HG02642 (cell line): ENCODE measurements around the gene APOL6.
"Not testable (repeated sequence)": the region's sequence is repeated elsewhere in the genome, so short reads cannot be mapped to it uniquely, and the experiment has no call there.

Experiments used
- ATAC-seq: cut with Tn5 transposase; IDR thresholded peaks from one replicate; pipeline ENCODE4 v1.9.1; 2021; ENCODE audit warnings: mild to moderate bottlenecking; ENCODE audit not compliant: unreplicated experiment, poor library complexity

APOL6 gene

DNA sequence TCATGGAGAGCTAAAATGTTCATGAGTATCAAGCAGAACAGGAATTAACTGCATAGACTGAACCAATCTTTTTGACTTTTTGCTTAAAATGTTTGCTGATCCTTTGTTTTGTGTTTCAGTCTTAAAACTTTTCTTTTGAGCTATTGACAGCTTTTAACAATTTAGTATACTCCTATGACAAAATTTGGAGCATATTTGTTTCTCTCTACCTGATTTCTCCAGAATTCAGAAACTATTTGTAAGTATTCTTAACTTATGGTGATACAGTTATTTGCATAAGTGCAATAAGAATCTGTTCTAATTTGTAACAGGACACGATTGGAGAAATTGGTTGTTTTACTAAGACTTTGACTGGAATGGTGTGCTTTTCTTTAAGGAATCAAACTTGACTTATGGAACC is 18.5 kb downstream of the APOL6 start:
- ATAC-seq, result not testable (repeated sequence)

DNA sequence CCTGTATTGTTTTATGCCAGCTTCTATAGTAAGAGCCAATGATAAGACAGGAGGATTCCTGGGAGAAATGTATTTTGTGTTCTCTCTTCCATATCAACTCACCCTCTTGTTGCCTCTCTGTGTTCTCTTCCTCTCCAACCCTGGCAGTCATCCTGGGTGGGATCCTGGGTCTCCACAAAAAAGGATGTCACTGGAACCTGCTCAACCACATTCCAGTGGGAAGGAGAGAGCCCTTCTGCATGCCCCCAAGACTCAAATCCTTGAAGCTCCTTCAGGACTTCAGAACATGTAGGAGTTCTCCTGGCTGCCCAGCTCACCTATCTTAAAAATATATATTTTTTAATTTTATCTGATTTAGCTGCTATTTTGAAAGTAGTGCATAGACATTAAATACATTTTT is 26.1 kb downstream of the APOL6 start:
- no peak for ATAC-seq

DNA sequence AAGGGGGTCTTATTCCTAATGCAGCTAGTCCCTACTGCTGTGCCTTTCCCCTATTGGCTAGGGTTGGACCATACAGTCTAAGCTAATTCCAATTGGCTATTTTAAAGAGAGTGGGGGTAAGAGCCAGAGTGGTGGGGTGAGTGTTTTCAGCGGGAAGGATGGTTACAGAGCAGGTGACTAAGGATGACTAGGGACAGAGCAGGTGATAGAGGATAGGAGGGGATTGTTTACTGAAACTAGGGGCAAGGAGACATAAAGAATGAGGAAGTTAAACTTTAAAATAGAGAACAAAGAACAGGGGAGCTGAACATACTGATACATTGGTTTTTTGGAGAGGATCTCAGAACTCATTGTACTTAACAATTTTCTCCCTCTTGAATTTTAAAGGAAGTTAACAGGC is 27.8 kb downstream of the APOL6 start:
- ATAC-seq, result not testable (repeated sequence)

DNA sequence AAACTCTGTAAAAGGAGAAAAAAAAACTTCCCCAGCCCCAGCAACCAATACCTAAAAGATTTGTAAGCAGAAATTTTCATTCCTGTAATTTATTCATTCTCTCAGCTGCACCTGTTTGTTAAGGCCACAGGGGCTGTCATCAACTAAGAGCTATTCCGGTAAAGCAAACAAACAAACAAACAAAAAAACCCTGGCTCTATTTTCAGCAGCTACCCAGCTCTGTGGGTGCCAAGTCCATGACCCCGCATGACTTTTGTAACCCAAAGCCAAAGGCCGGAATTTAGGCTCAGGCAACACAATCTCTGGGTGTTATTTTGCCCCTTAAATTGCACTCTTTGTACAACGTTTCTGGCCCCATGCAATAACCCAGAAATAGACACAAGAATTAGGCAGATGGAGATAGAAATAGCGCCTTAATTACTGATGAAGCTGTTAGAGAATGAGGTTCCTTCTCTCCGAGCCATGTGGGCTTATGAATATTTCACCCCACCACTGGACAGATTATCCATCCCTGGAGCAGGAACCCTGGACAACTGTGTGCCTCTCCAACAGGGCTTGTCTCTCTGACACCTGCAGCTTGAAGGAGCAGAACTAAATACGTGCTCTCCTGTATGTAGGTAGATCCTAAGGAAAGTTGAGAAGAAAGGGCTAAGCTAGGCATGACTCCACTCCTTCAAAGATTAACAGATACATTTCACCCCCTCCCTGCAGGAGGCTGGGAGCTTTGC is 29.4 kb downstream of the APOL6 start:
- ATAC-seq, result no peak

DNA sequence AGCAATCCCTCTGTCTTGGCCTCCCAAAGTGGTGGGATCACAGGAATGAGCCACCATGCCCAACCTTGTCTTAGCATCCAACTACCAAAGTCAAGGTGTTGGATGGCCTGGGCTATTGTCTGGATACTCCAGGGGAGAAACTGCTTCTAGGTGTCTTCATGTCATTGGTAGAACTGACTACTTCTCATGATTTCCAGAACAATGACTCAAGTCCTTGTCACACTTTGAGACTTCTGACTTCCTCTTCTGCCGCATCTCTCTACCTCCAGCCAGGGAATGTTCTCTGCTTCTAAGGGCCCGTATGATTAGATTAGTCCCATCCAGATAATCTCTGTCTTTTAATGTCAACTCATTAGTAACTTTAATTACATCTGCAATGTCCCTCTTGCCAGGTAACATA is 30.6 kb downstream of the APOL6 start:
- ATAC-seq, result no peak

DNA sequence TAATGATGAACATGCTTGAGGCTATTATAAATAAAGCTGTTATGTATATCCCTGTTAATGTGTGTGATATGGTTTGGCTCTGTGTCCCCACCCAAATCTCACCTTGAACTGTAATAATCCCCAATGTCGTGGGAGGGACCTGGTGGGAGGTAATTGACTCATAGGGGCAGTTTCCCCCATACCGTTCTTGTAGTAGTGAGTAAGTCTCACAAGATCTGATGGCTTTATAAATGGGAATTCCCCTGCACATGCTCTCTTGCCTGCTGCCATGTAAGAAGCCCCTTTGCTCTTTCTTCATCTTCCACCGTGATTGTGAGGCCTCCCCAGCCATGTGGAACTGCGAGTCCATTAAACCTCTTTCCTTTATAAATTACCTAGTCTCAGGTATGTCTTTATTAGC is 31.2 kb downstream of the APOL6 start:
- ATAC-seq, result not testable (repeated sequence)

DNA sequence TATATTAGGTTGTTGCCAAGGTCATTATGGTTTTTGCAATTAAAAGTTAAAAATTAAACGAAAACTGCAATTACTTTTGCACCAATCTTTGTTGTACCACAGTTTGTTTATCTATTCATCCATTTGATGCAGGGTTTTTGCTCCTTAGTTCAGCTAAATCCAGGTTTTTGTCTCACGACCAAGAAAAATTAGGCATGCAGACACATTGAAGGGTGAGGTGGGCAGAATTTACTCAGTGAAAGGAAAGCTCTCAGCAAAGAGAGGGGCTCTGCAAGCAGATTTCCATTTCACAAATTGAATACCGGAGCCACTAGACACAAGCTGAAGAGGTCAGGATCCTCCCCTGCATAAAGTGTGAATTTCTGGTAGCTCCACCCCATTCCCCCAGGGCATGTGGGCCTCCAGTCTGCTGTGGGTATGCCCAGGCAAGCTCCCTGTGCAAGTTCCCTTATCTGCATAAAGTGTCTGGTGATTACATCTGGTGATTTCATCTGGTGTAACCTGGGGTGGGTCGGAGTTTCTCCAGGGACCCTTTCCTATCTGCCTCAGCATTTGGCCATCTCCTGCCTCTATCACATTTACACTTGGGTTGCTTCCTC is 33.3 kb downstream of the APOL6 start:
- no peak for ATAC-seq

DNA sequence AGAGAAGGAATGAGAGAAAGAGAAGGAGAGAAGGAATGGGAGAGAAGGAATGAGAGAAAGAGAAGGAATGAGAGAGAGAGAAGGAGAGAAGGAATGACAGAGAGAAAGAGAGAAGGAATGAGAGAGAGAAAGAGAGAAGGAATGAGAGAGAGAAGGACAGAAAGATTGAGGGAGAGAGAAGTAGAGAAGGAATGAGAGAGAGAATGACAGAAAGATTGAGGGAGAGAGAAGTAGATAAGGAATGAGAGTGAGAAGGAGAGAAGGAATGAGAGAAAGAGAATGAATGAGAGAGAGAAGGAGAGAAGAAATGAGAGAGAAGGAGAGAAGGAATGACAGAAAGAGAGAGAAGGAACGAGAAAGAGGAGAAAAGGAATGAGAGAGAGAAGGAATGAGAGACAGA is 35.3 kb downstream of the APOL6 start:
- ATAC-seq, result no peak

DNA sequence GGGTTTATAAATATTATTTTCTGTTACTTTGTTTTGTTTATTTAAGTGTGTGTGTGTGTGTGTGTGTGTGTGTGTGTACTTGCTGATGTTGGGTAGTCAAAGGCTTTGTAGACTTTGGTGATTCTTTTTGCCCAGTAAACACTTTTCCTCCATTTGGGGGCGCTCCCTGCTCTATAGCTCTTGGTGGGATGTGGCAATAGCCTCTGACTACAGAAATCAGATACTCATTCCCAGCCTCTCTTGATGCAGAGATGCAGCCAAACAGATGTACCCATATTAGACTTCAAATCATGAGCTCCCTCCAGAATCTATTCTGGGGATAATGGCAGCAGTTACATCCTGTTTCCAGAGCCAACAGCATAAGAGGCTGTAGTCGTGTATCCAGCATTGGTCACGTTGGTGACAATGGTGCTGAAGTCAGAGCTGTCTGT is 36.0 kb downstream of the APOL6 start:
- no peak for ATAC-seq

DNA sequence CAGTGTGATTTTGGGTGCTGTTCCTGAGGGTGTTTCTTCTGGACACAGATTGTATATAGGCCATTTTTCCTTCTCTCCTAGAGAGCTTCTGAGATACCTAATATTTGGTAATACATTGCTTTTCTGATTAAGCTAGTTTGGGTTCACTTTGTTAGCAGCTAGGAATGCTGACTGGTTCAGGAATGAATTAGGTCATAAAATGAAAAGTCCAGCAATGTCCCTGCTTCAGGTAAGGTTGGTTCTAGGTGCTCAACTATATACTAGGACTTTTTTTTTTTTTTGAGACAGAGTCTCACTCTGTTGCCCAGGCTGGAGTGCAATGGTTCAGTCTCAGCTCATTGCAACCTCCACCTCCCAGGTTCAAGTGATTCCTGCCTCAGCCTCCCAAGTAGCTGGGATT is 36.5 kb downstream of the APOL6 start:
- no peak for ATAC-seq

DNA sequence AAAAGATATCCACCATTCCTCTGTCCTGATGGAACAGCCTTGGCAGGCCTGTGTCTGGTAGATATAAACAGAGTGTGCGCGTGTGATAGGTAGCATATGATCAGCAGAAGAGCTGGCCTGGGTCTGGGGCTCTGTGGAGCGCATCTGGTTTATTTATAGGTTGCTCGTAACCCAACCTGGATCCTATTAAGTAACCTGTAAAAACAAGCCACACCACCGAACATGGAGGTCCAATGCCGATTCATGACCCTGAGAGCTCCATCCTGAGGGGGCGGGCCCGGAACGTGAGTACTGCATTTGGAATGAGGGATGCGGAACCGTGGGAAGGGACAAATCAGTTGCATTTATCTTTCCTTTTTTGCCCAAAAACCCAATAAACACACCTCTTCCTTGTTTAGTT is 37.5 kb downstream of the APOL6 start:
- no peak for ATAC-seq

DNA sequence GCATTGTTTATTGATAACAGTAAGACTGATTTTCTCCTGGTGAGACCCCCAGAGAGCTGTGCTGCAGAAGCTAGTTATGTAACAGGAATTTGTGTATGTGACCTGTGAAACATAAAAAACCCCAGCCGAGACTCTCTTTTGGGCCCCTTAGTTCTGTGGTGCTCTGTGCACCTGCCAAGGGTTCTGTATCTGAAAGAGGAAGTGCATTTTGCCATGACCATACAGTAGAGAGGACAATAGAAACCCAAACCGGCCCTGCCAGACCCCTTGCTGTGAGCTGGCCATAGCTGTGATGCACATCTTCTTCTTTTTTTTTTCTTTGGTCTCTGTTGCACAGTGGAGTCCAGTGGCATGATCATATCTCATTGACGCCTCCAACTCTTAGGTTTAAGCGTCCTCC is 38.1 kb downstream of the APOL6 start:
- ATAC-seq, result no peak

DNA sequence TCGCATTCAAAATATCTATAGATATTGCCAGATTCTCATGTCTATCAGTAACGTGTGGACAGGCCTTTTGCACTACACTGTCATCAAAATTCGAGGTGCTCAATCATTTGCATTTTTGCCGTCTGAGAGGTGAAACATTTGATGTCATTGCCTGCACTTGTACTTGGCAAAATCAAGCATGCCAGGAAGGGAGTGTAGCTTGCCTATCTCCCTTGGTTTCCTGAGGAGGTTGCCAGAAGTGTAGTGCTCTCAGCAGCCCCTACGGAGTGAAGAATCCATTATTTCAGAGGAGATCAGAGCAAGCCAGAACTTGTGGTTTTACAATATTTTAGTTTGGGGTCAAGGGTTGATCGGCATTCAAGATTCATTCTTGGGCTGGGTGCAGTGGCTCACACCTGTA is 39.2 kb downstream of the APOL6 start:
- ATAC-seq, result no peak

DNA sequence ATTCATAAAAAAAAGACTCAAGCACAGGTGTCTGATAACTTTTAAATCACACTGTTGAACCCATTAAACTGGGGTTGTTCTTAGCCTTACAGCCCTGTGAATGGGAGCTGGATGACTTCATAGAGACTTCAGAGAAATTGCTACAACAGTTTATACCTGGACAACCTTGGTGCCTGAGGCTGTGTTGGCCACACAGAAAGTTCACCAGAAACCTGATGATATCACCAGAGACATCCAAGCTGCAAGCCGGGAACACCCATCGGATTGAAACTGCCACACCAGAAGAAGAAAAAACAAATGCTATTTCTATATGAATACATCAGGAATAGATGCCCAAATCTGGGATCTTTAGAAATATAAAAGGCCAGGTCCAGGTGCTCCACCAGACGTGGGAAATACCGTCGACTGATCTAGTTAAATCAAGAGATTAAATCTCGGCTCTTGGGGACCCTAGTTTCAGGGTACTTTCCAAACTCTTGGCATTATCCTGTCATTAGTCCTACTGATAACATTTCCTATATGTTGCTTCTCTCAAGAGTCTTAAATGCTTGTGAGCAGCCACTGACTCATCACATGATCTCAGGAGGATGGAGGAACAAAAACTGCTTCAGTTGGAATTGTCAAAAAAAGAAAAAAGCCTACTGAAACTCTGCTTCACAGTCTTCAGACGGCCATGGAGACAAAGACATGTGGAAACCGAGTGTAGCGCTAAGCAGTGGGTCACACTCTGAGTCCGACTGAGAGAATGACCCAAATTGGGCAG is 40.8 kb downstream of the APOL6 start:
- no peak for ATAC-seq

DNA sequence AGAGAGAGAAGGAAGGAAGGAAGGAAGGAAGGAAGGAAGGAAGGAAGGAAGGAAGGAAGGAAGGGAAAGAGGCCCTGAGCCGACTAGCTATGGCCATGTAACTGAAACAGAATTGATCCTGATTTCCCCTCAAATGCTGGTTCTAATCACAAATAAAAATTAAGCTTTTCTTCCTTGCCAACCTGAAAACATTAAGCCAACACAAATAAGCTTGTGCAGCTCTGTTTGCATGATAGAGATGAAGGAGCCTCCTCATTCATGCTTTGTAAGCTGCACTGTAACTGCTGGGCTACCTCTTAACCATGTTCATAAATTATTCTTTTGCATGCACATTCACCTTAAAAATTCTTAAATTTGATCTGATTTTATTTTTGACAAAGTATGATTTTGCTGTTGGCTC is 41.8 kb downstream of the APOL6 start:
- no peak for ATAC-seq

DNA sequence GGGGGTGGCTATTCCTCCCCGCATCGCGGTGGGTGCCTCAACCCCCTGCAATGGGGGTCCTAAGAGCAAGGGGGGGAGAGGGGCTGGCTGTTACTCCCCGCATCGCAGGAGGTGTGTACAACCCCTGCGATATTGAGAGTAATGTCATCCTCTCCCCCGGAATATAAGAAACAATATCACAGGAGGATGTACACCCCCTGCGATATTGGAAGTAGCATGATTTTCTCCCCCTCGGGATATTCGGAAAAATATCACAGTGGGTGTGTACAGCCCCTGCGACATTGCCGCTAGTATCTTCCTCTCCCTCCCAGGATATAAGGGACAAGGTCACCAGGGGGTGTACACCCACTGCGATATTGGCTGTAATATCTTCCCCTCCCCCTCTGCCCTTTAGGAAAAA is 47.0 kb downstream of the APOL6 start:
- no peak for ATAC-seq

DNA sequence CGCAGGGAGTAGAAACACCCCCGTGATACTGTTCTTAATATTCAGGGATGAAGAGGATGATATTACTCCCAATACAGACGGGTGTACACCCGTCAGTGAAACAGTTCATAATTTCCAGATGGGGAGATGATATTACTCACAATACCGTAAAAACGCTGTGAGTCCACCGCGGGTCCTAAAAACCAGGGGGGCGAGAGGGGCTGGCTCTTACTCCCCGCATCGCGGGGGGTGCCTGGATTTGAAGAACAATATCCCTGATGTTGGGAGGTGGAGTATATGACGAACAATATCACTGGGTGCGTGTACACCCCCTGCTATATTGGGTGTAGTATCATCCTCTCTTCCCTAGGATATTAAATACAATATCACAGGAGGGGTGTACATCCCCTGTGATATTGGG is 48.9 kb downstream of the APOL6 start:
- ATAC-seq, result no peak

DNA sequence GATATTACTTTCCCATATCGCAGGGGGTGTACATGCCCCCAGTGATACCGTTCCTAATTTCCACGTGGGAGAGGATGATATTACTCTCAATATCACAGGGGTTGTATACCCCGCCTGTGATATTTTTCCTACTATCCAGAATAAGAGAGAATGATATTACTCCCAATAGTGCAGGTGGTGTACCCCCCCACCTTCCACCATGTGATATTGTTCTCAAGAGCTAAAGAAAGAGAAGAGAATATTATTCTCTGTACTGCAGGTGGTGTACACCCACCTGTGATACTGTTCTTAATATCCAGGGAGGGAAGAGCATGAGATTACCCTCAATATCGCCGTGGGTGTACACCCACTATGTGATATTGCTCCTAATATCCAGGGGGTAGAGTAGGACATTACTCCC is 51.6 kb downstream of the APOL6 start:
- ATAC-seq, result not testable (repeated sequence)

DNA sequence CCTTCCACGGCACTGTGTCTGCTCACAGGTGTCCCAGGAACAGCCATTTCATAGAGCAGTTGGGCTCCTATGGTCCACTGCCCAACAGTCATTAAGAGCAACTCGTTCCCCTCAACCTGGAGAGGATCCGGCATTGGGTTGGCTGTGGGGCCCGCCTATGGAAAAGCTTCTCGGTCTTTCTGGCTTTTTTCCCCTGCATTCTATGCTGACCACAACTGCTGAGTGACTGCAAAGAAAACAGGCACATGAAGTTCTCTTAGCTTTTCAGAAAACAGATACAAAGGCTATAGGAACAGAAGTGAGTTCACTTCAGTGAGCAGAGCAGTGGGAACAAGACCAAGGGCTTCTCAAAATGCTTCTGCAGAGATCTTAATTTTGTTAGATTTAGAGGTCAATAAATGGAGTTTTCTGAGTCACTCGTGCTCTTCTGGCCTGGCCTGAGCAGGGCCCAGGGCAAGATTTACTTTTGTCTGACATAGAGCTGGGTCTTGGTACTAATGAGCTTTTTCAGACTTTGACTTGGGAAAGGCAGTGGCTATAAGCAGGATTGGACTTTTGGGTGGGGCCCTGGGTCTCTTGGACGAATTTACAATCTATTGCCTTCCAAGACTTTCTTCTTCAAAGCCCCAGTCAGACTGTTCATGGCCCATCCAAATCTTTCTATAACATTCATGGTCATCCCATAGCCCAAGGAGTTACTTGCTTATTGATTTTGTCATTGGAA is 55.8 kb downstream of the APOL6 start:
- no peak for ATAC-seq

DNA sequence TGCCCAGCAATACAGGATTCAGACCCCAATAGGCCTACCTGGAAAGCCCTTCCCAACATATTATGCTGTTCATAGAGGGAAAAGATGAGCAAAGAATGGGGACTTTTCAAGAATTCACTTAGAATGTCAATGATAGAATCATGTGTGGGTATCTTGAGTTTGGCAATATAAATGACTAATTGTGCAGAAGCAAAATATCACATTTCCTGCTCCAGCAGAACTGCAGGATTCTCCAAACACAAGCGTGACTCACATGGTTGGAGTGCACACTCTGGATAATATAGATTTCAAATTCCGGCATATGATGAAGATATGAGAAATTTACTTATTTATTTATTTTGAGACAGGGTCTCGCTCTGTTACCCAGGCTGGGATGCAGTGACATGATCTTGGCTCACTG is 56.9 kb downstream of the APOL6 start:
- ATAC-seq, result no peak

DNA sequence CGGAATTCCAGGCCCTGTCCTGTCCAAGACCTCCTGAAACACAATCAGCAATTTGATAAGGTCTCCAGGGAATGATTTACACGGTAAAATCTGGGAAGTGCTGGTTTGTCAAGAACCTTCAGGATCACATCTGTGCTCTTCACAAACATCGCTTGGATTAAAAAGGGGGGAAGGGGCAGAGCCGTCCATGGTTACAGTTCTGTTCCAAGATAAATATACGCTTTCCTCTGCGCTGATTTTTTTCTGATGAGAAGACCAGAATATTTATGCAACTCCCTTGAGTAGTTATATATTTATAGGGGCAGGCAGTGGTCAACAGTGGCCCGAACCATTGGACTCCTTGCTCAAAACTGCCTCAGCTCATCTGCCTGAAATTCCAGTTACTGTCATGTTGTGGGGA is 60.2 kb downstream of the APOL6 start:
- ATAC-seq, result no peak
